HL-60 (cell line): ENCODE measurements around the gene CDH22.

Experiments used
- DNase-seq, 2 experiments: peaks; one replicate each; pipeline ENCODE4 v3.0.0-alpha.2; 2010 to 2020; ENCODE audit warnings: low read depth in 1 of 2, low spot score in 1 of 2
- H3K27ac ChIP-seq: fragments of 250-450 bp; sonication (Bioruptor Pico); replicated peaks from 2 replicates; pipeline ENCODE4 v1.5.1; 2020; ENCODE audit warnings: mild to moderate bottlenecking, moderate library complexity
- H3K27me3 ChIP-seq: fragments of 250-450 bp; sonication (Bioruptor Pico); 2 replicates; pipeline ENCODE4 v1.5.1; 2021; ENCODE audit warnings: mild to moderate bottlenecking, moderate library complexity; ENCODE audit not compliant: insufficient read depth, poor library complexity, severe bottlenecking
- H3K4me3 ChIP-seq: replicated peaks from 2 replicates; pipeline ENCODE4 v1.5.1; 2011; ENCODE audit warnings: mild to moderate bottlenecking, control low read depth, low read length; ENCODE audit not compliant: insufficient read depth
- GABPA ChIP-seq: IDR thresholded peaks from 2 replicates; pipeline ENCODE4 v1.6.1; 2012; ENCODE audit warnings: low read depth
- POLR2AphosphoS5 ChIP-seq: IDR thresholded peaks from 2 replicates; pipeline ENCODE4 v1.6.1; 2012; ENCODE audit warnings: low read depth
- SPI1 ChIP-seq: IDR thresholded peaks from 2 replicates; pipeline ENCODE4 v1.6.1; 2012; ENCODE audit warnings: low read depth, mild to moderate bottlenecking, borderline replicate concordance
- TF ChIP-seq, protein P1 (sequence below): IDR thresholded peaks from one replicate; pipeline ENCODE4 v1.5.1; 2011; ENCODE audit warnings: low read length, control low read depth, inconsistent platforms; ENCODE audit not compliant: insufficient read depth
- TF ChIP-seq, protein P2 (sequence below): IDR thresholded peaks from 2 replicates; pipeline ENCODE4 v1.6.1; 2012; ENCODE audit warnings: low read depth; ENCODE audit not compliant: insufficient replicate concordance

The CDH22 gene

DNA sequence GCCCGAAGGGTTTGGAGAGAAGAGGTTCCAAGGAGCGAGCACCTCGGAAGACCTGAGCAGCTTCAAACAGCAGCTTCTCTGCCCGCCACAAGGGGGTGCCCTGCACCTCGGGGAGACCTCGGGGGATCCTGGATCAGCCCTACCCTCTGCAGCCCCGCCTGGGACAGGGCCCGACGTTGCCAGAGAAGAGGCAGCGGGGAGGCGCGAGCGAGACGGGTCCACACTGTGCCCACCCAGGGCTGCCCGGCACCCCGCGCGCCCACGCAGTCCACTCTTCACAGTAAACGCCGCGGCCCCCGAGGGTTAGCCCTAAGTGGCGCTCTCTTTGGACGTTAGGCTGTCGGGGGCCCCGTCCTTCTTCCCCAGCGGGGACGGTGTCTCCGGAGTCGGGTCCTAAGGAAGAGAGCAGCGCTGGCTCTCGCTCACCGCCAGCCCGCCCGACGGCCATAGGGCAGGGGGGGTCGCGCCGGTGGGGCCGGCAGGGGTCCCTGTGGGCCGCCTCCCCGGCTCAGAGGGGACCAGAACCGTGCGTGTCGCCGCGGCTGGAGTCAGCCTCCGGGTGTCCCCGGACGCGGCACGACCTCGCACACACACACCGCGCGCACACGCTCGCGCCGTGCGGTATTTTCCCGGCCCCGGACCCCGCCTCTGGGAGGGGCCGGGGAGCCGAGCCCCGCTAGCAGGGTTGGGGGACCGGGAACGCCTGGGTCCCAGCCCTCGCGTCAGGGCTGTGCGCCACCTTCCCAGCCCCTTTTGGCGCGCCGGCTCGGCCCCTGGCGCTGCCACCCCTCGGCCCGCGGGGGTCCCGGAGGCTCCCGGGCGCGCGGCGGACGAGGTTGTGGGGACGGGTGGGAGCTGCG, 929 bp downstream of the CDH22 start:
- Histone ChIP-seq H3K27ac (no peak overlapping the region), H3K4me3 (peak overlapping the region; percentile 31), H3K27me3 (peaks cover 31% of the 10 kb centered on the region)
- TF ChIP-seq, protein P1, sequence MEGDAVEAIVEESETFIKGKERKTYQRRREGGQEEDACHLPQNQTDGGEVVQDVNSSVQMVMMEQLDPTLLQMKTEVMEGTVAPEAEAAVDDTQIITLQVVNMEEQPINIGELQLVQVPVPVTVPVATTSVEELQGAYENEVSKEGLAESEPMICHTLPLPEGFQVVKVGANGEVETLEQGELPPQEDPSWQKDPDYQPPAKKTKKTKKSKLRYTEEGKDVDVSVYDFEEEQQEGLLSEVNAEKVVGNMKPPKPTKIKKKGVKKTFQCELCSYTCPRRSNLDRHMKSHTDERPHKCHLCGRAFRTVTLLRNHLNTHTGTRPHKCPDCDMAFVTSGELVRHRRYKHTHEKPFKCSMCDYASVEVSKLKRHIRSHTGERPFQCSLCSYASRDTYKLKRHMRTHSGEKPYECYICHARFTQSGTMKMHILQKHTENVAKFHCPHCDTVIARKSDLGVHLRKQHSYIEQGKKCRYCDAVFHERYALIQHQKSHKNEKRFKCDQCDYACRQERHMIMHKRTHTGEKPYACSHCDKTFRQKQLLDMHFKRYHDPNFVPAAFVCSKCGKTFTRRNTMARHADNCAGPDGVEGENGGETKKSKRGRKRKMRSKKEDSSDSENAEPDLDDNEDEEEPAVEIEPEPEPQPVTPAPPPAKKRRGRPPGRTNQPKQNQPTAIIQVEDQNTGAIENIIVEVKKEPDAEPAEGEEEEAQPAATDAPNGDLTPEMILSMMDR: peak; percentile 91
- TF ChIP-seq POLR2AphosphoS5: no peak
- DNase-seq: peak; percentile 53 to 70

GRCh38 chr20:46306743-46307138, 1.6 kb downstream of the CDH22 start:
- TF ChIP-seq, protein P2, sequence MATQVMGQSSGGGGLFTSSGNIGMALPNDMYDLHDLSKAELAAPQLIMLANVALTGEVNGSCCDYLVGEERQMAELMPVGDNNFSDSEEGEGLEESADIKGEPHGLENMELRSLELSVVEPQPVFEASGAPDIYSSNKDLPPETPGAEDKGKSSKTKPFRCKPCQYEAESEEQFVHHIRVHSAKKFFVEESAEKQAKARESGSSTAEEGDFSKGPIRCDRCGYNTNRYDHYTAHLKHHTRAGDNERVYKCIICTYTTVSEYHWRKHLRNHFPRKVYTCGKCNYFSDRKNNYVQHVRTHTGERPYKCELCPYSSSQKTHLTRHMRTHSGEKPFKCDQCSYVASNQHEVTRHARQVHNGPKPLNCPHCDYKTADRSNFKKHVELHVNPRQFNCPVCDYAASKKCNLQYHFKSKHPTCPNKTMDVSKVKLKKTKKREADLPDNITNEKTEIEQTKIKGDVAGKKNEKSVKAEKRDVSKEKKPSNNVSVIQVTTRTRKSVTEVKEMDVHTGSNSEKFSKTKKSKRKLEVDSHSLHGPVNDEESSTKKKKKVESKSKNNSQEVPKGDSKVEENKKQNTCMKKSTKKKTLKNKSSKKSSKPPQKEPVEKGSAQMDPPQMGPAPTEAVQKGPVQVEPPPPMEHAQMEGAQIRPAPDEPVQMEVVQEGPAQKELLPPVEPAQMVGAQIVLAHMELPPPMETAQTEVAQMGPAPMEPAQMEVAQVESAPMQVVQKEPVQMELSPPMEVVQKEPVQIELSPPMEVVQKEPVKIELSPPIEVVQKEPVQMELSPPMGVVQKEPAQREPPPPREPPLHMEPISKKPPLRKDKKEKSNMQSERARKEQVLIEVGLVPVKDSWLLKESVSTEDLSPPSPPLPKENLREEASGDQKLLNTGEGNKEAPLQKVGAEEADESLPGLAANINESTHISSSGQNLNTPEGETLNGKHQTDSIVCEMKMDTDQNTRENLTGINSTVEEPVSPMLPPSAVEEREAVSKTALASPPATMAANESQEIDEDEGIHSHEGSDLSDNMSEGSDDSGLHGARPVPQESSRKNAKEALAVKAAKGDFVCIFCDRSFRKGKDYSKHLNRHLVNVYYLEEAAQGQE: no peak
- no peak for DNase-seq

DNA sequence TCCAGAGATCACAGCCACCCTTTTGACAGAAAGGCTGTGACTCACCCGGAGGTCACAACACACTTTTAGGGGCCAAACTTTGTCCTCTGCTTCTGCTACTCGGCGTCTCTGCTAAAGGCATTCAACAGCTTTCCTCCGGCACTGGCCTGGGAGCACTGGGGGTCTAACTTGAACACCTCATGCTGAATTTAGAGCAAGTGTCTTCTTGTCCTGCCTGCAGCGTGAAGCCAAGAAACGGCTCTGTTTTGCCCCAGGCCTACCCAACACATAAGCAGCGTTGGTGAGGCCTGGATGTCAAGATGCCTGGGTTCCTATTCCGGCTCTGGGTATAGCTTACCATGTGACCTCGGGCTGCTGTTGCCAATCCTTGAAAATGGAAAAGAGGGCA, 2.3 kb downstream of the CDH22 start:
- no peak overlapping the region for H3K4me3 ChIP-seq
- peaks cover 24% of the 10 kb centered on the region for H3K27me3 ChIP-seq
- TF ChIP-seq, protein P1: no peak
- TF ChIP-seq, protein P2: no peak
- TF ChIP-seq SPI1 (no peak), POLR2AphosphoS5 (no peak), GABPA (no peak)
- DNase-seq: no peak
- no peak overlapping the region for H3K27ac ChIP-seq

More at GRCh38 chr20:46306743-46307138, 1.6 kb downstream of the CDH22 start:
- Histone ChIP-seq H3K27me3 (peaks cover 24% of the 10 kb centered on the region), H3K27ac (no peak overlapping the region), H3K4me3 (no peak overlapping the region)

GRCh38 chr20:46305331-46305972, 2.8 kb downstream of the CDH22 start:
- H3K4me3 ChIP-seq: no peak overlapping the region
- no peak for TF ChIP-seq GABPA
- peak; percentile 68; the same call in 1 of the 2 replicates for TF ChIP-seq SPI1
- TF ChIP-seq, protein P1: no peak
- peaks cover 22% of the 10 kb centered on the region for H3K27me3 ChIP-seq
- DNase-seq: peak in 1 of 2 experiments; percentile 8
- H3K27ac ChIP-seq: no peak overlapping the region
